ENCODE results near the gene SCRN1. TPM values are rescaled to one million over a fixed set of nuclear protein-coding genes. Genes with fewer than 3 reads are reported as not detected.

The SCRN1 gene
- total and polyA plus RNA-seq, 2 of the 13 experiments (the other 11 are each of a cell fraction or from before 2014, with no cell fraction given) = 43.2 to 49.8 TPM

GRCh38 chr7:29988424-29989256 is 961 bp downstream of the SCRN1 start (continued):
- TF ChIP-seq ATRX (CRISPR knock-in tag; IDR thresholded peaks at IDR 0.05; ENCODE audit: borderline replicate concordance) (no peak), ZNF772 (CRISPR knock-in tag; IDR thresholded peaks at IDR 0.05) (no peak), FOXA1 (IDR thresholded peaks at IDR 0.05) (no peak), FOXA1 (CRISPR knock-in tag; IDR thresholded peaks at IDR 0.05) (no peak), ZNF354B (CRISPR knock-in tag; IDR thresholded peaks at IDR 0.05) (no peak), SALL1 (CRISPR knock-in tag; IDR thresholded peaks at IDR 0.05) (peak; percentile 31; the same call in 1 of the 2 replicates), IKZF5 (CRISPR knock-in tag; IDR thresholded peaks at IDR 0.05) (0 out of 2 replicates have a peak, but pooled peaks have one; percentile 36), ZNF569 (CRISPR knock-in tag; IDR thresholded peaks at IDR 0.05; ENCODE audit: borderline replicate concordance) (no peak), ZNF33B (CRISPR knock-in tag; IDR thresholded peaks at IDR 0.05) (no peak), NFE2L2 (IDR thresholded peaks at IDR 0.05; ENCODE audit: low read length) (no peak), ZSCAN25 (CRISPR knock-in tag; IDR thresholded peaks at IDR 0.05) (no peak), ESRRA (CRISPR knock-in tag; IDR thresholded peaks at IDR 0.05; ENCODE audit: low read depth) (no peak), CCDC6 (CRISPR knock-in tag; IDR thresholded peaks at IDR 0.05) (peak; percentile 11; the same call in 1 of the 2 replicates), ZNF232 (CRISPR knock-in tag; IDR thresholded peaks at IDR 0.05; ENCODE audit: borderline replicate concordance) (no peak), ZNF557 (CRISPR knock-in tag; IDR thresholded peaks at IDR 0.05) (no peak), SSRP1 (CRISPR knock-in tag; IDR thresholded peaks at IDR 0.05) (0 out of 2 replicates have a peak, but pooled peaks have one; percentile 39), POGK (CRISPR knock-in tag; conservative IDR thresholded peaks at IDR 0.05) (peak; percentile 43; the same call in 1 of the 2 replicates), CBX2 (IDR thresholded peaks at IDR 0.05; ENCODE audit: low read depth, low read length) (no peak), CBX2 (CRISPR knock-in tag; IDR thresholded peaks at IDR 0.05; ENCODE audit: low read depth) (no peak), DR1 (CRISPR knock-in tag; IDR thresholded peaks at IDR 0.05) (no peak), ZNF580 (CRISPR knock-in tag; IDR thresholded peaks at IDR 0.05; ENCODE audit: borderline replicate concordance, low read depth) (no peak), ZSCAN9 (CRISPR knock-in tag; IDR thresholded peaks at IDR 0.05; ENCODE audit: borderline replicate concordance) (peak; percentile 13), SUZ12 (IDR thresholded peaks at IDR 0.05; ENCODE audit: low read depth, low read length) (no peak), HOXA3 (CRISPR knock-in tag; IDR thresholded peaks at IDR 0.05) (no peak; the same call in none of the 2 replicates), ZNF12 (CRISPR knock-in tag; IDR thresholded peaks at IDR 0.05) (0 out of 2 replicates have a peak, but pooled peaks have one; percentile 32), ZNF713 (CRISPR knock-in tag; IDR thresholded peaks at IDR 0.05) (no peak)
- TF ChIP-seq, protein P1, sequence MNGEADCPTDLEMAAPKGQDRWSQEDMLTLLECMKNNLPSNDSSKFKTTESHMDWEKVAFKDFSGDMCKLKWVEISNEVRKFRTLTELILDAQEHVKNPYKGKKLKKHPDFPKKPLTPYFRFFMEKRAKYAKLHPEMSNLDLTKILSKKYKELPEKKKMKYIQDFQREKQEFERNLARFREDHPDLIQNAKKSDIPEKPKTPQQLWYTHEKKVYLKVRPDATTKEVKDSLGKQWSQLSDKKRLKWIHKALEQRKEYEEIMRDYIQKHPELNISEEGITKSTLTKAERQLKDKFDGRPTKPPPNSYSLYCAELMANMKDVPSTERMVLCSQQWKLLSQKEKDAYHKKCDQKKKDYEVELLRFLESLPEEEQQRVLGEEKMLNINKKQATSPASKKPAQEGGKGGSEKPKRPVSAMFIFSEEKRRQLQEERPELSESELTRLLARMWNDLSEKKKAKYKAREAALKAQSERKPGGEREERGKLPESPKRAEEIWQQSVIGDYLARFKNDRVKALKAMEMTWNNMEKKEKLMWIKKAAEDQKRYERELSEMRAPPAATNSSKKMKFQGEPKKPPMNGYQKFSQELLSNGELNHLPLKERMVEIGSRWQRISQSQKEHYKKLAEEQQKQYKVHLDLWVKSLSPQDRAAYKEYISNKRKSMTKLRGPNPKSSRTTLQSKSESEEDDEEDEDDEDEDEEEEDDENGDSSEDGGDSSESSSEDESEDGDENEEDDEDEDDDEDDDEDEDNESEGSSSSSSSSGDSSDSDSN (CRISPR knock-in tag; IDR thresholded peaks at IDR 0.05) = peak; percentile 70; the same call in 1 of the 2 replicates

All from HepG2 (cell line).